DMS153 treated with DMSO at 0.1 percent for 48 hours (cell line): ENCODE measurements around the gene VWA3A.

Experiments used
- DNase-seq: peaks from one replicate; lab custom pipeline; 2025; ENCODE audit not compliant: unreplicated experiment; lab: John Stamatoyannopoulos, UW

VWA3A gene

GRCh38 chr16:22177968-22178930 lies 85.9 kb downstream of the VWA3A start:
- no peak for DNase-seq

GRCh38 chr16:22181426-22181825 lies 89.1 kb downstream of the VWA3A start:
- no peak for DNase-seq

- no peak for DNase-seq
Observed at GRCh38 chr16:22181843-22182242, 89.5 kb downstream of the VWA3A start.

DNA sequence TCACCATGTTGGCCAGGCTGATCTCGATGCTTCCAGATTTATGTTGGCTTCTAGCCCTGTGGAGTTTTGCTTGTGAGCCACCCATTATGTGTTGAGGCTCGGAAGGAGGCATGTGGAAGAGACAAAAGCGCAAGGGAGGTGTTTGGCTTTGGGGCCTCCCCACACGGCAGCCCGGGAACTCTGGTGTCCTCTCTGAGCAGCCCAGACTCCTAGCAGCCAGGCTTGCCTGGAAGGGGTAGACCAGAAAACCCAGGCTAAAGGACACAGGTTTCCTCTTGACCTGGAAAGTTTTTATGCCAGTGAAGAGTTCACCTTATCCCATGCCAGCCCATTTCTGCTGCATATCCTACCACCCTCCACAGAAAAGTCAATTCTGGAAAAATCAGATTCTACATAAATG lies 91.0 kb downstream of the VWA3A start:
- DNase-seq, result no peak

DNA sequence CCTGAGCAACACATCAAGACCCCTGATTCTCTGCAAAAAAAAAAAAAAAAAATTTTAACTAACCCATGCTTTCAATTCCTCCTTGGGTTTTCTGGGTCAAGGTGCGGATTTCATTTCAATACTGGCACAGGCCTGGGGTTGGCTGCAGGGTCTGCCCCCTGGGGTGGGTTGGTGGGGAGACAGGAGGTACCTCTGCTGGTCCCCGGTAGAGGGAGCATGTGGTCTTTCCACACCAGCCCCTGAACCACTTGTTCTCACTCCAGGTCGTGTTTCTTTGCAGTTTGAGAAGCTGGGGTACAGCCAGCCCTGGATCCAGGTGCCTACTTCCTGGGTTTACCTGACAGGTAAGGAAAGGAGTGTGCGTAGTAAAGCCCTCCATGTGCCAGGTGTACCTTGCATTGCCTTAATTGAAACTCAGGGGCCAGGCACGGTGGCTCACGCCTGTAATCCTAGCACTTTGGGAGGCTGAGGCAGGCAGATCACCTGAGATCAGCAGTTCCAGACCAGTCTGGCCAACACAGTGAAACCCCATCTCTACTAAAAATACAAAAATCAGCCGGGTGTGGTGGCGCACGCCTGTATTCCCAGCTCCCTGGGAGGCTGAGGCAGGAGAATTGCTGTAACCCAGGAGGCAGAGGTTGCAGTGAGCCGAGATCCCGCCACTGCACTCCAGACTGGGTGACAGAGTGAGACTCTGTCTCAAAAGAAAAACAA lies 91.7 kb downstream of the VWA3A start:
- no peak for DNase-seq

DNA sequence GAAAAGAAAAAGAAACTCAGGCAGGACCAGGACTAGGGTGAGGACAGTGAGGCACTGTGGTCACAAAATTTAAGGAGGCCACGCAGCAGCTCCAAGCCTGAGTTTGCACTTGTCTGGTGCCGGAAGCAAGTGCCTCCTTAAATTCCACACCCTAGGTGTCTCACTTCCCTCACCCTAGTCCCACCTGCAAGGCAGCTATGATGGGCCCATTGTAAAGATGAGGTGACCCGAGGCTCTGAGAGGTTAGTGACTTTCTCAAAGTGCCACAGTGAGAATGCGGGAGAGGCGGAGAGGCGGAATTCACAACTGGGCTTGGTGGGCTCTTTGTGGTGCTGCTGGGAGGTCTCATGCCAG lies 92.3 kb downstream of the VWA3A start:
- DNase-seq, result no peak

DNA sequence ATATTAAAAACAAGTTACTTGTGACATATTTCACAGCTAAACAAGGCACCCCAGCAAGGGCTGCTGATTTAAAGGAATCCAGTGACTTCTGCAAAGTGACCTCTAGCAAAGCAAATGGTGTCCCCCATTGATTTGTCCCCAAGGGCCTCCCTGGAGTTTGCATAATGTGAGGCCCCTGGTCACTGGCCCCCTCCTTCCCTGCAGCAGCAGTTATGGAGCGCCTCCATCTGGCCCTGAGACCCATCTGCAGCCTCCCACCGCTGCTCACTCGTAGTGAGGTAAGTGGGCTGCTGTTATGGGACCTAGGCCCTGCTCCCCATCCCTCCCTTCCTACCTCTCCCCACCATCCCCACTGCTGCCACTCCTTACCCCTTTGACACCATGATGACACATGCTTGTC lies 94.2 kb downstream of the VWA3A start:
- no peak for DNase-seq

- DNase-seq, result no peak
Observed at GRCh38 chr16:22188267-22188594, 95.9 kb downstream of the VWA3A start.

DNA sequence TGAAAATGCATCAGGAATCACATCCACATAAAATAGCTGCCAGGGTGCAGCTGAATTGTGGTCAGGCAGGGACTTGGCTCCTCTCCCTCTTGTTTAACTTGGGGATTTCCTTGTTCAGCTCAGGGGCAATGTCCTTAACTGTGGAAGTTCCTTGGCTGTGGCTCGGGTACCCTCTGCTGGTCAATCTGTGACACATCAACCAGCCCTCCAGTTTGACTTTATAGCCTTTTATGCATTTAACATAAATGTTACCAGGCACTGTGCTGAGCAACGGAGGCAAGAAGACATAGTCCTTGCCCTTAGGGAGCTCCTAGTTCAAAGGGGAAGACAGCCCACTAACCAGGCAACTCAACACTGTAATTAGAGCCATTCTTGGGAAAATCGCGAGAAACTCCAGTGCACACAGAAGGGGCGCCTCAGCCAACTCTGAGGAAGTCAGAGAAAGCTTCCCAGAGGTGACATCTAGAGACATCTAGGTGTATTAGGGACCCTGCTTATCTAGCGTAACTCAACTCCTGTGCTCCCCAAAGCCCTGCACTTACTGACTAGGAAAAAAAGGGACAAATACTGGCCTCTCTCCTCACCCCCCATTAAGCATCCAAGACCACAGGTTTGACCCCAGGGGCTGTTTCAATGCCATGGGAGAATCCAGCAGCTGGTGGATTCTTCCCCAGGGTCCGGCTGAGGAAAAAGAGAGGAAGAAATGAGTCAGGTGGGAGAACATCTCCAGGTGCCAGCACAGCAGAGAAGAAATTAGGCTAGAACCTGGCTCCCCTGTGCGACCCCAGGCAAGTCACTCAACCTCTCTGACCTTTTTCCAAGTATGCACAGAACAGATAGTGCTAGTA lies 96.5 kb downstream of the VWA3A start:
- DNase-seq, result peak; percentile 80

- DNase-seq, result peak; percentile 27
Observed at GRCh38 chr16:22189473-22190080, 97.2 kb downstream of the VWA3A start.

- DNase-seq, result peak; percentile 100
Observed at GRCh38 chr16:22190081-22190775, 97.9 kb downstream of the VWA3A start.

- DNase-seq, result peak; percentile 100
Observed at GRCh38 chr16:22190776-22191531, 98.6 kb downstream of the VWA3A start.

GRCh38 chr16:22191532-22192260 lies 99.4 kb downstream of the VWA3A start:
- DNase-seq, result no peak

- DNase-seq, result peak; percentile 8
Observed at GRCh38 chr16:22192261-22193062, 100.1 kb downstream of the VWA3A start.

GRCh38 chr16:22193063-22193411 lies 100.7 kb downstream of the VWA3A start:
- DNase-seq, result no peak

DNA sequence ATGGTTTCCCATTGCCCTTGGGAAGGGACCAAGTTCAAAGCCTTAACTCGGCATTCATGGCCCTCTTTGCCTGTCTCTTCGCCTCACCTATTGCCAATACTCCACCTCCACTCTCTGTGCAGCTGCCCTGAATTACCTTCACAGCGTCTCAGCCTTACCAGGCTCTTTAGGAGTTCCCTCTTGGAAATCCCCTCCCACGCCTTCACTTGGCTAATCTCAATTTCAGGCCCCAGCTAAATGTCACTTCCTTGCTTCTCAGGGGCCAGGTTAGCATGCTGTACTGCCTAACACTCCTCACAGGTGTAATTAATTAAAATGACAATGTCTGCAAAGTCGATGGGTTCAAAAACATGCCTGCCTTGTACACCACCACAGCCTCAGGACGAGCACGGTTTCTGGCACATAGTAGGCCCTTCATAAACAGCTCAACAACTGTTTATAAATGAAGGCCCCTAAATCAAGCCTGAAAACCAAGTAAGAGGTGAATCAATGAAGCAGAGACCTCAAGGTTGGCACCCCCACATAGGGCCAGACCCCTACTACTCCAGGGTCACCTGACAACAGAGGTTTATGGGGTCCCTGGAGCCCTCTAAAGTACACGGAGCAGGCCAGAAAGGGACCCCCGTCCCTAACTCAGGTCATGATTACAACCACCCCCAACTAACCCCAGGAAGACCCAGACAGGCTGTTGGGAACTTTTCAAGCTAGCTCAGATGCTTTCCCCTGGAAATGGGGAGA lies 102.5 kb downstream of the VWA3A start:
- no peak for DNase-seq

DNA sequence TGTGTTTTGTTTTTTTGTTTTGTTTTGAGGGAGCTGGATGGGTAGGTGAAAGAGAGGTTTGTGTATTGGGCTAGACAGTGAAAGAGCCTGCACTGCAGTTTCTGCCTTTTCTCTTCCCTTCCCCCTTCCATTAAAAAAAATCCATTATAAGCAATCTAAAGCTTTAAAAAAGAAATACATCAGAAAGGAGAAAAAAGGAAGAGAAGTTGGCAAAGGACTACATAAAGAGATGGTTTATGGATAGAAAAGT lies 103.0 kb downstream of the VWA3A start:
- no peak for DNase-seq
